ENCODE measurements around the gene PRKG1. TPM values are rescaled to one million over a fixed set of nuclear protein-coding genes. Genes with fewer than 3 reads are reported as not detected.

The PRKG1 gene
- total RNA-seq, 1 experiment from 2014 or later, result 10.4 TPM

- Histone ChIP-seq H3K4me2 (ENCODE audit: insufficient read depth, insufficient read length, low read length) (no peak overlapping the region), H3K56ac (ENCODE audit: insufficient read length, low read depth, low read length) (no peak overlapping the region), H3K79me1 (ENCODE audit: insufficient read depth, low read depth, low read length, poor library complexity, severe bottlenecking) (no peaks in the 10 kb centered on the region), H4K5ac (ENCODE audit: insufficient read length, low read depth, low read length) (no peak overlapping the region), H4K8ac (replicated peaks; ENCODE audit: insufficient read length, low read depth, low read length) (no peak overlapping the region), H3K4ac (ENCODE audit: low read depth, low read length) (no peak overlapping the region), H2AFZ (ENCODE audit: low read length) (no peak overlapping the region), H3K27me3 (ENCODE audit: insufficient read depth, low read length) (no peaks in the 10 kb centered on the region), H3K27ac (ENCODE audit: insufficient read length, low read depth, low read length) (no peak overlapping the region), H2BK15ac (ENCODE audit: low read depth, low read length) (no peak overlapping the region), H3K18ac (ENCODE audit: insufficient read length, low read depth, low read length) (no peak overlapping the region), H3K14ac (ENCODE audit: insufficient read depth, low read length) (no peak overlapping the region), H3T11ph (ENCODE audit: low read length) (no peak overlapping the region), H3K23ac (ENCODE audit: insufficient read length, low read depth, low read length) (no peak overlapping the region), H3K9ac (ENCODE audit: extremely low read depth, insufficient read length, low read length) (no peak overlapping the region), H3K9me3 (ENCODE audit: control insufficient read depth, low read depth, low read length) (no peaks in the 10 kb centered on the region), H2BK120ac (ENCODE audit: low read depth, low read length, poor library complexity, severe bottlenecking) (no peak overlapping the region), H3K23me2 (ENCODE audit: insufficient read length, low read depth, low read length, poor library complexity, severe bottlenecking) (no peaks in the 10 kb centered on the region), H2AK5ac (ENCODE audit: insufficient read length, low read length) (no peak overlapping the region), H3K79me2 (ENCODE audit: insufficient read depth, low read length) (no peaks in the 10 kb centered on the region), H4K20me1 (ENCODE audit: control insufficient read depth, insufficient read depth, insufficient read length) (no peaks in the 10 kb centered on the region), H2BK12ac (ENCODE audit: insufficient read length, low read depth, low read length) (no peak overlapping the region), H2BK20ac (ENCODE audit: low read depth, low read length, poor library complexity, severe bottlenecking) (no peak overlapping the region), H3K4me1 (ENCODE audit: insufficient read depth, low read length) (no peaks in the 10 kb centered on the region; the same call in 1 of the 2 replicates), H2BK5ac (ENCODE audit: insufficient read length, low read length) (no peak overlapping the region), H4K91ac (ENCODE audit: insufficient read length, low read depth, low read length) (no peak overlapping the region)
- no peak overlapping the region for H3K4me3 Mint-ChIP-seq
- no peak overlapping the region for H3K27ac Mint-ChIP-seq
- H3K27me3 Mint-ChIP-seq (ENCODE audit: low read depth), result no peaks in the 10 kb centered on the region
- TF ChIP-seq CTCF (conservative IDR thresholded peaks at IDR 0.05), result no peak
- H3K4me1 Mint-ChIP-seq, result peaks cover 7 to 9% of the 10 kb centered on the region in 2 experiments
- H3K9me3 Mint-ChIP-seq, result no peaks in the 10 kb centered on the region
- H3K36me3 Mint-ChIP-seq (ENCODE audit: insufficient read depth in 1 of 3, low read depth in 3 of 3), result no peaks in the 10 kb centered on the region
- no CpG with 5 or more reads among the region's 3 CpGs for WGBS (ENCODE audit: extremely low coverage, insufficient read length, low lambda C conversion rate)
- DNase-seq, result no peak
Measured at GRCh38 chr10:51656503-51656902, 582.2 kb downstream of the PRKG1 start.

Measured in H9 (cell line).